ENCODE data around the gene CELF5. TPM values are rescaled to one million over a fixed set of nuclear protein-coding genes. Genes with fewer than 3 reads are reported as not detected.
"Not testable (repeated sequence)": the region's sequence is repeated elsewhere in the genome, so short reads cannot be mapped to it uniquely, and the experiment has no call there.

The CELF5 gene
- total RNA-seq, 2 experiments from 2014 or later, result 0.13 to 0.21 TPM

DNA sequence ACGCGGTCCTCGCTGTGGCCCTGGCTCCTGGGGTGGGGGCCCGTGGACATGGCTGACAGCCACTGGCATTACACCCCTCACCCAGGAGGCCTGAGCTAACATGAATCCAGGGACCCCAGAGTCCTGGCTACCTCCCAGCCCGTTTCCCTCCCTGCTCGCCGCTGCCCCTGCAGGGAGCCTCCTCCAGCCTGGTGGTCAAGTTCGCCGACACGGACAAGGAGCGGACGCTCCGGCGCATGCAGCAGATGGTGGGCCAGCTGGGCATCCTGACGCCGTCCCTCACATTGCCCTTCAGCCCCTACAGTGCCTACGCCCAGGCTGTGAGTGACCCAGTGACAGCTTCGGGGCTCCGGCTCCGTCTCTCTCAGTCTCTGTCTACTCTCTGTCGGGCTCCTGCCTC lies 56.6 kb downstream of the CELF5 start:
- POLR2A ChIA-PET, result no interaction called here
- CTCF ChIA-PET, result no interaction called here

DNA sequence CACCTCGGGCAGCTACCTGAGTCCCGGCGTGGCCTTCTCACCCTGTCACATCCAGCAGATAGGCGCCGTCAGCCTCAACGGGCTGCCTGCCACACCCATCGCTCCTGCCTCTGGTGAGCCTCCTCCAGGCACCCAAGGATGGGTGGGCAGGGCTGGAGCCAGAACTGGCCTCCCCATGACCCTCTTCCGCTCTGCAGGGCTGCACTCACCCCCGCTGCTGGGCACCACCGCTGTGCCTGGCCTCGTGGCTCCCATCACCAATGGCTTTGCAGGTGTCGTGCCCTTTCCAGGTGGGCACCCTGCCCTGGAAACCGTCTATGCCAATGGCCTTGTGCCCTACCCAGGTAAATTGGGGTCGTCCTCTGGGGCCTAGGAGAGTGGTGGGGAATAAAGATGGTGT lies 57.7 kb downstream of the CELF5 start:
- ChIA-PET CTCF (no interaction called here), POLR2A (no interaction called here)

DNA sequence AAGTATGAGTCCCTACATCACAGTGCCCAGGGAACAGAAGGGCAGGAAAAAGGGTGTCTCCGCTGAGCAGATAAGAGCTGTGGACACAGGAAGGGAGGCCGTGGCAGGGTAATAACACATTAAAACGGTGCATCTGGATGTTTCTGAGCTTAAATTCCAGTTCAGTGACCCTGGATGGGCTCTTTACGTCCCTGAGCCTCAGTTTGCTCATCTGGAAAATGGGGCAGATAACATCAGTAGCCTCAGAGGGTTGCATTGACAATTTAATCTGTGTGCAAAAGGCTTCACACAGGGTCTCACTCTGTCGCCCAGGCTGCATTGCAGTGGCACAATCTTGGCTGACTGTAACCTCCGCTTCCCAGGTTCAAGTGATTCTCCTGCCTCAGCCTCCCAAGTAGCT lies 58.1 kb downstream of the CELF5 start:
- CTCF ChIA-PET, result no interaction called here

DNA sequence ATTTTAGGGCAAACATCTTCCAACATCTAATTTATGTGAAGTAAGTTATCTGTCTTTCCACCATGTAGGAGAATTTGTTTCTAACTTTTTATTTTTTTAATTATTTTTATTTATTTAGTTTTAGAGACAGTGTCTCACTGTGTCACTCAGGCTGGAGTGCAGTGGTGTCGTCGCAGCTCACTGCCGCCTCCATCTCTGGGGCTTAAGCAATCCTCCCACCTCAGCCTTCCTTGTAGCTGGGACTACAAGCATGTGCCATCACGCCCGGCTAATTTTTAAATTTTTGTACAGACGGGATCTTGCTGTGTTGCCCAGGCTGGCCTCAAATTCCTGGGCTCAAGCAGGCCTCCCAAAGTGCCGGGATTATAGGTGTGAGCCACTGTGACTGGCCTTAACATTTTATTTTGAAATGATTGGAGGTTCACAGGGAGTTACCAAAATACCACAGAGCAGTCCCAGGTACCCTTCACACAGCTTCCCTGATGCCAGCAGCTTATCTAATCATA lies 58.8 kb downstream of the CELF5 start:
- ChIA-PET POLR2A (no interaction called here), CTCF (interaction anchor here (2.2 kb wide), 1 partner anchor 8 kb away, joined by 10 read pairs; no protein-coding TSS in a partner anchor)

More for the DNA sequence above, 58.1 kb downstream of the CELF5 start:
- POLR2A ChIA-PET, result no interaction called here

DNA sequence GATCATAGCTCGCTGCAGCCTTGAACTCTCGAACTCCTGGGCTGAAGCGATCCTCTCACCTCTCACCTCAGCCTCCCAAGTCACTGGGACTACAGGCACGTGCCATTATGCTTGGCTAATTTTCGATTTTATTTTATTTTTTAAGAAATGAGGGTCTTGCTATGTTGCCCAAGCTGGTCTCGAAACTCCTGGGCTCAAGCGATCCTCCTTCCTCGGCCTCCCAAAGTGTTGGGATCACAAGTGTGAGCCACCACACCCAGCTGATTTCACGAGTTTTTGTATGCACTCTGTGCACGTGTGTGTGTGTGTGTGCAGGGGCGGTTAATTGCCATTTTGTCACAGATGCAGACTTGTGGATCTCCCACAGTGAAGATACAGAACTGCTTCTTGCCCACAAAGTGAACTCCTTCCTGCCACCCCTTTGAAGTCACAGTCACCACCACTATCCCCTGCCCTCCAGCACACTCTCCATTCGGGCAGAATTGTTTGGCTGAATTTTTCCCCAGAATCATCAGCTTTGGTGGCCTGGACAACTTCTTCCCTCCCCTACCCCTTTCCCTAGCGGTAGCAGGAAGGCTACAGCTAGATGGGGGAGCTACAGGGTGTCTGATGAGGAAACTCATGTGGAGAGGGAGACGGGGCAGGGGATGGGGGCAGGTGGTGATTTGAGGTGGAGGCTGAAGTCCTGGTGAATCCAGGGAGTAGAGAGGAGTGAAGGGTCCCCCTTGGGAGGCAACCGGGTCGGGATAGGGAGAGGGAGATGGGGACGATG lies 59.6 kb downstream of the CELF5 start:
- ChIA-PET CTCF (interaction anchor here (2.2 kb wide), 1 partner anchor 9 kb away, joined by 10 read pairs; no protein-coding TSS in a partner anchor), POLR2A (interaction anchor here (1.5 kb wide), 1 partner anchor 8 kb away, joined by 9 read pairs; no protein-coding TSS in a partner anchor)

DNA sequence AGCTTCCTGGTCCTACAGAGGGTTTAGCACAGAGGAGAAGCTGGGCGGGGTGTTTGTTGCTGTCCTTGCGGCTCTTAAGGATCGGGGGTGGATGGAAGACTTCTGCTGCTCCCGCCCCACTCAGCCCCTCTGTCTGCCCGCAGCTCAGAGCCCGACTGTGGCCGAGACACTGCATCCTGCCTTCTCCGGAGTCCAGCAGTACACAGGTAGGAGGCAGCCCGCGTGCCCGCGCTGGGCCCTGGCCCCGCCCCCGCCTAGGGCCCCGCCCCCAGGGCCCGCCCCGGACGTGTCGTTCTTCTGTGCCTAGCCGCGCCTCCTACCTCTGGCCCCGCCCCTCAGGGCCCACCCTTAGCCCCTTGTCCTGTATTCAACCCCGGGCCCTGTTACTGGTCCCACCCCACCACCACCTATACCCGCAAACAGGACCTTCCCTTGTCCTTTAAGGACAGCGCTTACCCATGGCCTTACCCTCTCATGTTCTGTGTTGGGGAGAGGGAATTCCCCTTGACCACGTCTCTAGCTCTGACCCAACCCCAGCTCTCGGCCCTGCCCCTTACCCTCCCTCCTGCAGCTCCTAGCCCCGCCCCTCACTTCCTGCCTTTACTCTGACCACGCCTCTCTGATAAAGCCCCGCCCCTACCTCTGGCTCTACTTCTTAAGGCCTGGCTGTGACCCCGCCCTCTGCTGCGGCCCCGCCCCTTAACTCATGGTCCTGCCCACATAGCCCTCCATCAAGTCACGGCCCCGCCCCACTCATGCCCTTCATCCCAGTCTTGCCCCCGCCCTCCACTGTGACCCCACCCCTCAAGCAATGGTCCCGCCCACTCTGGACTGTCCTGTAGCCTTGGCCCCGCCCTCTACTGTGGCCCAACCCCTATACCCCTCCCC lies 60.5 kb downstream of the CELF5 start:
- ChIA-PET POLR2A (interaction anchor here (1.5 kb wide), 1 partner anchor 9 kb away, joined by 9 read pairs; no protein-coding TSS in a partner anchor), CTCF (interaction anchor here (0.9 to 2.2 kb wide), 2 partner anchors 9 to 19 kb away, joined by 4 to 10 read pairs; no protein-coding TSS in a partner anchor)

DNA sequence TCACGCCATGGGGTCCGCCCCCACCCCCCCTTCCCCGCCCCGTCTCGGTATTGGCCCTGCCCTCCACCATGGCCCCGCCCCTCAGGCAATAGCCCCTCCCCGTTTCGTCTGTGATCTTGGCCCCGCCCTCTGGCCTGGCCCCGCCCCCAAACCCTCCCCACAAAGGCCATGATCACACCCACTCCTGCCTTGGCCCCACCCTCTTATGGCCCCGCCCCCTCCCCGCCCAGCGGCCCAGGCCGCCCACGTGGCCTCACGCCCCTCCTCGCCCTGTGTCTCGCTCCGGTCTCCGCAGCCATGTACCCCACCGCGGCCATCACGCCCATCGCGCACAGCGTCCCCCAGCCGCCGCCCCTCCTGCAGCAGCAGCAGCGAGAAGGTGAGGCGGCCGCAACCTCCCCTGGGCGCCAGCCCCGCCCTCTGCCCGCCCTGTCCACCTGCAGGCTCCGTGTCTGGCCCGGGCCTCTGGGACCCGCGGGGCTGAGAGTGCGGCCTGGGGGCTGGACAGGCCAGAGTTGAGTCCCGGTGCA lies 61.3 kb downstream of the CELF5 start:
- POLR2A ChIA-PET, result interaction anchor here (0.7 kb wide), 1 partner anchor 247 kb away, joined by 5 read pairs; no protein-coding TSS in a partner anchor
- CTCF ChIA-PET, result interaction anchor here (0.9 to 2.2 kb wide), 2 partner anchors 10 to 19 kb away, joined by 4 to 10 read pairs; no protein-coding TSS in a partner anchor

DNA sequence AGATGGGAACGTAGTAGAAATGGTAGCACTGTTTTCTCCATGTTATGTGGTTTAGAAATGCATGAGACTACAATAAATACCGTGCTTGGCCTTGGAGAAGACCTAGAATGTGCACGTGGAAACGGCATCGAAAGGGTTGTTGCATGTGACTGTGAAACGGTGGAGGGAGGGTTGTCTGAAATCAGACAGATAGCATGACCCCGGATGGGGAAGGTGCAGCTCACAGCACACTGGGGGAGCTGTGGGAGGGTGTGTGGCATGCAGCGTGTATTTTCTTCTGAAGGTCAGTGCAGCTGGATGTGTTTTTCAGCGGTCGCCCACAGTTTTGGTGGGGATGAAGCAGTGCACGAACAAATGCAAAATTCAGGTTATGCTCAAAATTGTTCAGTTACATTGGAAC lies 63.4 kb downstream of the CELF5 start:
- CTCF ChIA-PET, result no interaction called here
- POLR2A ChIA-PET, result no interaction called here

DNA sequence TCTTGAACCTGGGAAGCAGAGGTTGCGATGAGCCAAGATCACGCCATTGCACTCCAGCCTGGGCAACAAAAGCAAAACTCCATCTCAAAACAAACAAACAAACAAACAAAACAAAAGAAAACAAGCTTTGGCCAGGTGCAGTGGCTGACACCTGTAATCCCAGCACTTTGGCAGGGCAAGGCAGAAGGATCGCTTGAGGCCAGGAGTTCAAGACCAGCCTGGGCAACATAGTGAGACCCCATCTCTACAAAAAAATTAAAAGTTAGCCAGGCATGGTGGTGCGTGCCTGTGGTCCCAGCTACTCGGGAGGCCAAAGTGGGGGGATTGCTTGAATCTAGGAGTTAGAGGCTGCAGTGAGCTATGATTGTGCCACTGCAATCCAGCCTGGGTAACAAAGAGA lies 64.0 kb downstream of the CELF5 start:
- CTCF ChIA-PET, result interaction anchor here (0.7 kb wide), 1 partner anchor 13 kb away, joined by 3 read pairs; no protein-coding TSS in a partner anchor
- POLR2A ChIA-PET, result not testable (repeated sequence)

DNA sequence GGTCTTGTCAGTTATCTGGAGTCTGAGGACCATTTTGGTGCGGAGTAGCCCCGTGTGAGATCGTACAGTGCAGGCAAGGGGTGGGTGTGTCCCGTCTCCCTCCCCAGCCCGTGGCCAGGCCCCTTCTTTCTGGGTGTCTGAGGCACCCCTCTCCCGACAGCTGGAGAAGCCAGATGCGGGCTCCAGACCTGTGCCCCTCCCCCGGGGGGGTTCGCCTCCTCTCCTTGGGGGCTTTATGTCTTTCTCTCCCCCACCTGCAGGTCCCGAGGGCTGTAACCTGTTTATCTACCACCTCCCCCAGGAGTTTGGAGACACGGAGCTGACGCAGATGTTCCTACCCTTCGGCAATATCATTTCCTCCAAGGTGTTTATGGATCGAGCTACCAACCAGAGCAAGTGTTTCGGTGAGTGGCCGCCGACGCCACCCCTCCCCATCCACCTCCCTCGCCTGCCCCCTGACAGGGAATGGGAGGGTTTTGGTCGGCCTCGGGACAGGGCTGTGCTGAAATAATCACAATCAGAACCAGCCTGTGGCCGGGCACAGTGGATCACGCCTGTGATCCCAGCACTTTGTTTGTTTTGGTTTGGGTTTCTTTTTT lies 65.6 kb downstream of the CELF5 start:
- POLR2A ChIA-PET, result no interaction called here

DNA sequence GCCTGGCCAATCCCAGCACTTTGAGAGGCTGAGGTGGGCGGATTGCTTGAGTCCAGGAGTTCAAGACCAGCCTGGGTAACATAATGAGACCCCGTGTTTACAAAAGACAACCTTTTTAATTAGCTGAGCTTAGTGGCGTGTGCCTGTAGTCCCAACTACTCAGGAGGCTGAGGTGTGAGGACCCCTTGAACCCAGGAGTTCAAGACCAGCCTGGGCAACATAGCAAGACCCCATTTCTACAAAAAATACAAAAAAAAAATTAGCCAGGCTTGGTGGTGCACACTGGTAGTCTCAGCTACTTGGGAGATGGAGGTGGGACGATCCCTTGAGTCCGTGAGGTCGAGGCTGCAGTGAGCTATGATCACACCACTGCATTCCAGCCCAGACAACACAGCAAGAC lies 66.4 kb downstream of the CELF5 start:
- CTCF ChIA-PET, POLR2A ChIA-PET: not testable (repeated sequence)

More for the DNA sequence above, 65.6 kb downstream of the CELF5 start:
- CTCF ChIA-PET, result no interaction called here

DNA sequence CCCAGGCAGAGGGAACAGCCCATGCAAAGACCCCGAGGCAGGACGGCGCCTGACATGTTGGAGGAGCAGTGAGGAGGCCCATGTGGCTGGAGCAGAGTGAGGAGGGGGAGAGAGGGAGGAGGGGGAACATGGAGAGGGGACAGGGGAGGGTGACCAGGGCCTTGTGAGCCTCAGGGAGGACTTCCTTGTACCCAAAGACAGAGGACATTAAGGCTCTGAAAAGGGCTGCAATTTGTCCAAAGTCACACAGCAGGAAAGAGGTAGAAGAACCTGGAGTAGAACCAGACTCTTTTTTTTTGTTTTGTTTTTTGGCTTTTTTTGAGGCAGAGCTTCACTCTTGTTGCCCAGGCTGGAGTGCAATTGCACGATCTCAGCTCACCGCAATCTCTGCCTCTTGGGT lies 67.2 kb downstream of the CELF5 start:
- ChIA-PET CTCF (no interaction called here), POLR2A (no interaction called here)

DNA sequence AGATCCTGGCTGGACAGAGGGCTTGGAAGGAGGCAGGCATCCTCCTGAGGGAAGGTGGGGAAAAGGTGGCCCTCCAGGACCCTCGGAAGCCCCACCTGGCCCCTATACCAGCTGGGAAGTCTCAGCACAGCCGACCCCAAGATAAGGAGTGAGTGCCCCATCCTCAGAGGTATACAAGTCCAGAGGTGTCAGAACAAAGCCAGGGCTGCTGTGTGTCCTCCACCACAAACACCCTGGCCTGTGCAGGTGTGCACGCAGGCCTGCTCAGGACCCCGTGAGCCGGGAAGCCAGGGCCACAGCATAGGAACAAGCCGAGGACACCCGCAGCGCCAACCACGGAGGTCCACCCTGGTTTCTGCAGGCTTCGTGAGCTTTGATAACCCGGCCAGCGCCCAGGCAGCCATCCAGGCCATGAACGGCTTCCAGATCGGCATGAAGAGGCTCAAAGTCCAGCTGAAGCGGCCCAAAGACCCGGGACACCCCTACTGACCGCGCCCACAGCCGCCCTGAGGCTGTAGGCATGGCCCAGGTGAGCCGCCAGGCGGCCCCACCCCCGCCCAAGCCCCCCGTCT lies 68.6 kb downstream of the CELF5 start:
- CTCF ChIA-PET, result no interaction called here

DNA sequence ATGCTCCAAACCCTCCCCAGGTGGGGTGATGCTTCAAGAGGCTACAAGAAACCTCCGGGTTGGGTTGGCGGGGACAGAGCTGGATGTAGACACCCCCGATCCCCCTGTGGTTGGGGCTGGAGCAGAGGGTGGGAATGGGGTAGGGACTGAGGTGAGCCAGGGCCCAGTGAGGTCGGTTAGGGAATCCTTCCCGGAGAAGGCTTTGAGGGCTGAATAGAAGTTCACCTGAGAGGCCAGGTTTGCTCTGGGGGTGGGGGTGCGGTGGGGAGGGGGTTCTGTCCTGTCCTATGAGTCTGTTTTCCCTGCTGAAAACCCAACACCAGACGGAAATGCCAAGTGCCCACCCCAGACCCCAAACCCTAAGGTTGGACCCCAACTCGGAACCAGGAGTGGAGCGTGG lies 69.1 kb downstream of the CELF5 start:
- CTCF ChIA-PET, result no interaction called here

More for the DNA sequence above, 68.6 kb downstream of the CELF5 start:
- POLR2A ChIA-PET, result no interaction called here

DNA sequence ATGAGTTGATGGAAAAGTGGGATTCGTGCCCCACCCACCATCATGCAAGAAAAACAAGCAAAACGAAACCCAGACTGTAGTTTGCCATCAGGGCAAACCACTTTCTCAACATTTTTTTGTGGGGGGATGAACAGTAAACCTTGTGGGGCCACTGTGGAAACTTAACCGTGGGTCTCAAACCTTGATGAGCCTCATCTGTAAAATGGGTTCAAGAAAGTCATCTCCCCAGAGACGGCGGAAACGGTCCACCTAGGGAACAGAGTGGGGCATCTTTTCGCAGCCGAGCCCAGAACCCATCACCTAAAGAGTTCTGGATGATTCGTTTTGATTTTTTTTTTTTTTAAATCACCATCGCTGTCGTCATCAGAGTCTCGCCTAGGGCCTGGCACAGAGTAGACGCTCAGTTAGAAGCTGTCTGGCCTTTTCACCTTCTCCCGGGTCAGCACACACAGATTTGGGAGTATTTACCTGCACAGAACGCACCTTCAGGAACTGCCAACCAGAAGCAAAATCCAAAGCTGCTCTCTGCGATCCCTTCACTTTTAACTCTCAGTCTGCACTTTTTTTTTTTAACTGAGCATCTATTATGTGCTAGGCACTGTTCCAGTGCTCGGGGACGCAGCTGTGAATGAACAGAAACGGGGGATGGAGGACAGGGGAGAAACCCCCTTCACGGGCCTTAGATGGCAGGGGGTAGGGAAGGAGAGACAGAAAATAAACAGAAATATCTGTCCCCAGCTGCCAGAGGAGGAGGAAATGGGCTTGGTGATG lies 69.8 kb downstream of the CELF5 start:
- ChIA-PET POLR2A (no interaction called here), CTCF (interaction anchor here (0.6 kb wide), 1 partner anchor 742 kb away, joined by 3 read pairs; no protein-coding TSS in a partner anchor)

More for the DNA sequence above, 69.1 kb downstream of the CELF5 start:
- POLR2A ChIA-PET, result no interaction called here

DNA sequence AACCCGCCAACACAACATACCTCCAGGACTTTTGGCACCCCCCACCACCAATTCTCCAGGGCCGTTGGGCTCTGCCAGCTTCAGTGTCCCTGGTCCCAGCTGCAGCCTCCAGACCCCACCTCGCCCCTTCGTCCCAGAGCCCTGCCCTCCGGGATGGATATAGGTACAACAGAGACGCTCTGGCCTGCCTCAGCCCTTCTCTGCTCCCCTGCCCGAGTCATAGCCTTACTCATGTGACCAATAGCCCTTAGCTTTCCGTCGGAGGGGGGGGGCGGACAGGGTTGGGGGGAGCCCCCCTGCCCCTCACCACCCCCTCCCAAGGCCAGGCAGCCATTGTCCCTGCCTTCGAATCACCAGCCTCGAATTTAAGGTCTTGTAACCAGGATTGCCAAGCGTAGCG lies 71.1 kb downstream of the CELF5 start:
- ChIA-PET CTCF (interaction anchor here (0.7 kb wide), 1 partner anchor 61 kb away, joined by 3 read pairs; no protein-coding TSS in a partner anchor), POLR2A (interaction anchor here (0.6 kb wide), 1 partner anchor 19 kb away, joined by 4 read pairs; no protein-coding TSS in a partner anchor)

DNA sequence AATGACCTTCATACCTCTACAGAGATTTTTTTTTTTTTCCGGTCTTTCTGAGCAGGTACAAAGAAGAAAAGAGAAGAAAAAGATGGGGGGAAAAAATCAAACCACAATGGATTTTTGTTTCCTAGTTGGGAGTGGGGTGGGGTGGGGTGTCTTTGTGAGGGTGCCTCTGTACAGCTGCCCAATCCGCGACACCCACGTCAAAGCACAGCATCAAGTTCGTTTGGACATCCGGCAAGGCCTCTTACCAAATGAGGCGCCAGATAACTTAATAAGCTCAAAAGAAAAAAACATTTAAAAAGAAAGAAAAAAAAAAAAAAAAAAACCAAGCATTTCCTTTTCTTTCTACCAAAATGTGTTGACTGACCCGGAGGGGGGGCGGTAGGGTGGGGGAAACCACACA lies 71.6 kb downstream of the CELF5 start:
- POLR2A ChIA-PET, result interaction anchor here (0.6 kb wide), 1 partner anchor 18 kb away, joined by 4 read pairs; no protein-coding TSS in a partner anchor
- CTCF ChIA-PET, result interaction anchor here (0.7 kb wide), 1 partner anchor 61 kb away, joined by 3 read pairs; no protein-coding TSS in a partner anchor

DNA sequence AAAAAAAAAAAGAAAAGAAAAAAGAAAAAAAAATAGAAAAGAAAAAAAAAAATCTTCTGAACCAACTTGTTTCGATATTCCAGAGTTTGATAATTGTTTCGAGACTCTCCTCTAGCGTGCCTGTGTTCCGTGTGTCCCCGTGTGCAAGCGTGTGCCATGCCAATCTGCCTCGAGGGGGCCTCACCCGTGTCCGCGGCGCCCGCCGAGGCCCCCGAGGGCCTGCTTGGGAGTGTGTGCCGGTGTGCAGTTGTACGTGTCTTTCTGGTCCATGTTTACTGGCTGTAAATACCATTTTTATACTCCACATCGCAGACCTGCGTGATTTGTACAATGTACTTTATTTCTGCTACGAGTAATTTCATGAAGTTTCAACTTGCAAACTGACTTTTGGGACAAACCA lies 72.0 kb downstream of the CELF5 start:
- ChIA-PET CTCF (no interaction called here), POLR2A (no interaction called here)
